Gastroesophageal sphincter (tissue), 4 donors: ENCODE measurements around the gene PRKN. TPM values are rescaled to one million over a fixed set of nuclear protein-coding genes. Genes with fewer than 3 reads are reported as not detected.

Experiments
- ATAC-seq: fragments of 150-250 bp; one replicate; pipeline ENCODE4 v1.9.1; 2016; ENCODE audit warnings: mild to moderate bottlenecking, moderate library complexity
- H3K27ac ChIP-seq, 4 donors: fragments of 200-600 bp; sonication (generic) in 3 of 4; 1 replicate in 3 of 4; 2 replicates in 1 of 4; pipeline ENCODE4 v1.5.1; 2016 to 2019
- H3K27me3 ChIP-seq: fragments of 200-600 bp; sonication (generic); one replicate; pipeline ENCODE4 v1.5.1; 2019
- H3K36me3 ChIP-seq, 2 donors: fragments of 200-600 bp; sonication (generic); one replicate each; pipeline ENCODE4 v1.5.1; 2019; ENCODE audit warnings: control low read depth in 1 of 2
- H3K4me1 ChIP-seq, 3 donors: fragments of 200-600 bp; sonication (generic); 1 replicate in 2 of 3; 2 replicates in 1 of 3; pipeline ENCODE4 v1.5.1; 2016 to 2019; ENCODE audit warnings: control low read depth in 2 of 3
- H3K4me3 ChIP-seq, 2 donors: fragments of 200-600 bp; sonication (generic); one replicate each; pipeline ENCODE4 v1.5.1; 2019; ENCODE audit warnings: mild to moderate bottlenecking in 1 of 2, moderate library complexity in 1 of 2
- H3K9me3 ChIP-seq, 3 donors: fragments of 200-600 bp; sonication (generic); one replicate each; pipeline ENCODE4 v1.5.1; 2017 to 2019; ENCODE audit warnings: control low read depth in 2 of 3
- EP300 ChIP-seq: sonication (generic); formaldehyde crosslinking; IDR thresholded peaks from one replicate; pipeline ENCODE4 v1.6.1; 2017; ENCODE audit warnings: antibody characterized with exemption, mild to moderate bottlenecking
- POLR2A ChIP-seq, 2 donors: fragments of 450-650 bp; IDR thresholded peaks; one replicate each; pipeline ENCODE4 v1.6.1; 2017; ENCODE audit warnings: antibody characterized with exemption in 2 of 2, mild to moderate bottlenecking in 2 of 2, moderate library complexity in 1 of 2
- POLR2AphosphoS5 ChIP-seq: sonication (generic); formaldehyde crosslinking; IDR thresholded peaks from one replicate; pipeline ENCODE4 v1.6.1; 2017; ENCODE audit warnings: antibody characterized with exemption
- WGBS, 2 donors: methylation state at CpG; one replicate each; pipeline ENCODE4 v1.1.5; 2018; ENCODE audit warnings: low coverage in 1 of 2; 5-methylcytosine and 5-hydroxymethylcytosine counted together
- total RNA-seq, 4 donors: library from RNA; depleted of rRNA; stranded (reverse); fragments of >200 nt; gene quantifications; one replicate each; pipeline ENCODE4 v1.1.0, GENCODE V29; 2016
- TF ChIP-seq, protein P1 (sequence below), 4 experiments: fragments of 200-600 bp in 2 of 4; fragments of 450-650 bp in 2 of 4; sonication (generic) in 1 of 4; IDR thresholded peaks; one replicate each; pipeline ENCODE4 v1.5.1; 2017 to 2019; ENCODE audit warnings: antibody characterized with exemption in 4 of 4, mild to moderate bottlenecking in 2 of 4, moderate library complexity in 2 of 4

The PRKN gene
- total RNA-seq, 4 donors from 2014 or later: 8.4 to 58.6 (median 25.8) TPM

DNA sequence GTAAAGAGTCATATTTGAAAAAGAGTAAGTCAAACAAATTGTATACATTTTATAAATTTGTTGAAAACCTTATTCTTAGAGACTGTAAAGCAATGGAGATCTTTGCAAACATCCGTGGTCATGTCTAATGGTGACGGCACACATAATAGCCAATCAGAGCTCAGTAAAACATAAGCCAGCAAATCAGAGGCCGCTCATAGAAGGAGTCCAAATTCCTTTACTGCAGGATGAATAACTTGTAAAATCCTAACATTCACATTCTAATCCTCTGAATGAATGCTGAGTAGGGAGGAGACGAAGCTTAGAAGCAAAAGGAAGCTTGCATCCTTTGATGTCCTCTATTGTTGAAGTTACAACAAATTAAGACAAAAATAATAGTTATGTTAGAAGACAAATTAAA lies 401.7 kb downstream of the PRKN start:
- no peaks in the 10 kb centered on the region for H3K4me1 ChIP-seq
- no peak overlapping the region for H3K4me3 ChIP-seq
- no peak overlapping the region for H3K27ac ChIP-seq
- no peaks in the 10 kb centered on the region for H3K36me3 ChIP-seq
- TF ChIP-seq, protein P1, sequence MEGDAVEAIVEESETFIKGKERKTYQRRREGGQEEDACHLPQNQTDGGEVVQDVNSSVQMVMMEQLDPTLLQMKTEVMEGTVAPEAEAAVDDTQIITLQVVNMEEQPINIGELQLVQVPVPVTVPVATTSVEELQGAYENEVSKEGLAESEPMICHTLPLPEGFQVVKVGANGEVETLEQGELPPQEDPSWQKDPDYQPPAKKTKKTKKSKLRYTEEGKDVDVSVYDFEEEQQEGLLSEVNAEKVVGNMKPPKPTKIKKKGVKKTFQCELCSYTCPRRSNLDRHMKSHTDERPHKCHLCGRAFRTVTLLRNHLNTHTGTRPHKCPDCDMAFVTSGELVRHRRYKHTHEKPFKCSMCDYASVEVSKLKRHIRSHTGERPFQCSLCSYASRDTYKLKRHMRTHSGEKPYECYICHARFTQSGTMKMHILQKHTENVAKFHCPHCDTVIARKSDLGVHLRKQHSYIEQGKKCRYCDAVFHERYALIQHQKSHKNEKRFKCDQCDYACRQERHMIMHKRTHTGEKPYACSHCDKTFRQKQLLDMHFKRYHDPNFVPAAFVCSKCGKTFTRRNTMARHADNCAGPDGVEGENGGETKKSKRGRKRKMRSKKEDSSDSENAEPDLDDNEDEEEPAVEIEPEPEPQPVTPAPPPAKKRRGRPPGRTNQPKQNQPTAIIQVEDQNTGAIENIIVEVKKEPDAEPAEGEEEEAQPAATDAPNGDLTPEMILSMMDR (IDR thresholded peaks at IDR 0.05): no peak
- no peak for ATAC-seq
- H3K27me3 ChIP-seq: no peaks in the 10 kb centered on the region
- 70 to 77% methylated on average over 4 of the region's 4 CpGs for WGBS, 2 donors
- H3K9me3 ChIP-seq: peaks cover 0 to 6% (median 0%) of the 10 kb centered on the region in 3 donors

DNA sequence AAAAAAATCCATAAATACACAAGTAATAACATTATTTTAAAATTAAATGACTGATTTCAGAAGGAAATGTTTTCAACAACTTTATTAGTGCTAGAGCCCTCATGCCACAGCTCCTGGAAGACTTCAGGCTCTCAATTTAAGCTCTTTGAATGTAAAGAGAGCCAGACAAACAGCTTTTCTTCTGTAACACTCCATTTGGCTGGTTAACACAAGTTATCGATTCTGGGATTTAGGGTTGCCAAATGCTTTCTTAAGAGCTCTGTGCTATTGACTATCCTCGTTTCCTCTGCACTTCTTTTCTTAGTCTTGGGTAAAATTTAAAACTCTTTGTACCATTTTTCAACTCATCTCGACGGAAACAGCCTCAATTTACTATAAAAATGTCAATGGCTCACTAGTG lies 402.5 kb downstream of the PRKN start:
- no peak for ATAC-seq
- Histone ChIP-seq H3K27ac (no peak overlapping the region), H3K36me3 (no peaks in the 10 kb centered on the region), H3K27me3 (no peaks in the 10 kb centered on the region), H3K4me3 (no peak overlapping the region), H3K9me3 (peaks cover 0 to 6% (median 0%) of the 10 kb centered on the region in 3 donors), H3K4me1 (no peaks in the 10 kb centered on the region)
- TF ChIP-seq, protein P1 (IDR thresholded peaks at IDR 0.05): no peak
- TF ChIP-seq EP300 (no peak), POLR2A (IDR thresholded peaks at IDR 0.05) (no peak), POLR2AphosphoS5 (no peak)
- 81 to 86% methylated on average over 4 of the region's 4 CpGs for WGBS, 2 donors

DNA sequence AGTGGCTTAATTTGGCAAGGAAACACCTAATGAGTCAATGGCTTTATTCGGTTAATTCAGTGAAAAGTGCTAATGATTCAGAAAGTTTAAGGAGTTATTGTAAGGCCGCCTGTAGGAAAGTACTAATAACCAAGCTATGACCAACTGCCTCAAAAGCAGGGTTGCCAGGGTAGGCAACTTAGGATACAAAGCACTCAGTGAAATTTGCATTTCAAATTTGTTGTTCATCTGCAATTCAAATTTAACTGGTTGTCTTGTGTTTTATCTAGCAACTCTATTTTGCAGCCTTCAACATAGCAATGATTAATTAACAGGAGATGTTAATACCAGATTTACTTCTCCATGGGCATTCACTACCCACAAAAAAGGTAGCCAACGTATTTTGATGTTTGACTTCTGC lies 412.3 kb downstream of the PRKN start:
- WGBS, 2 donors: 89 to 97% methylated on average over 3 of the region's 3 CpGs
- Histone ChIP-seq H3K36me3 (no peaks in the 10 kb centered on the region), H3K27me3 (no peaks in the 10 kb centered on the region), H3K9me3 (no peaks in the 10 kb centered on the region), H3K4me1 (no peaks in the 10 kb centered on the region), H3K4me3 (no peak overlapping the region), H3K27ac (no peak overlapping the region)
- ATAC-seq: no peak
- no peak for TF ChIP-seq EP300
- no peak for TF ChIP-seq POLR2AphosphoS5
- TF ChIP-seq, protein P1 (IDR thresholded peaks at IDR 0.05): no peak
- no peak for TF ChIP-seq POLR2A (IDR thresholded peaks at IDR 0.05)

DNA sequence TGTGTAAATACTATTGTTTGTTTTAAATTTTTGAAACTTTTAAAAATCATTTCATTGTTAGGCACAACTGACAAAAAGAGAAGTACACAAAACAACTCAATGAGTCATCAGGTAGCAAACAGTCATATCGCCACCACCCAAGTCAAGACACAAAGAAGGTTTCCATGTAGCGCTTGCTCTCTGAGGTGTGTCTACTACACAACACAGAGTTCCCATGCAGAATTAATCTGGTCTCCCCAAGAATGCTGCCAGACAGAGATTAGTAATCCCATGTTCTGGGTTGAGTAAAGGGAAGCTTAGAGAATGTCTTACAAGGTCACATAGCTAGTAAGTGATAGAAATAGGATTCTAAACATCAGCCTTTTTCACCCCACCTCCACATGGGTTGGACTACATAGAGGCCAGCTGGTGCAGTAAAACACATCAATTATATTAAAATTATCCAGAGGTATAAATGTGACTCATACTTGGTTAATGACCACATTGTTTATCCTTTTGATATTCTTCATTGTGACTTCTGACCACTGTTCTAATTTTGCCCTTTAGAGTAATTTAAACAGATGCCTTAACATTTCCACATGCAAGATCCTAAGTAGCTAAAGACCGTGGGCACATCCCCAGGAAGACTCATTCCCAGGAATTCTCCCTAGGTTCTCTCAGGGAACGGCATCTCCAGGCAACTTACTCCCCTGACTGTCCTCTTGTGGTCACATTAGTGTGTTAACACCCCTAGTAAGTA lies 413.5 kb downstream of the PRKN start:
- H3K4me1 ChIP-seq: no peaks in the 10 kb centered on the region
- no peak for ATAC-seq
- no peaks in the 10 kb centered on the region for H3K9me3 ChIP-seq
- no peaks in the 10 kb centered on the region for H3K27me3 ChIP-seq
- H3K36me3 ChIP-seq: no peaks in the 10 kb centered on the region
- H3K4me3 ChIP-seq: no peak overlapping the region
- H3K27ac ChIP-seq: no peak overlapping the region
- no peak for TF ChIP-seq POLR2A (IDR thresholded peaks at IDR 0.05)
- TF ChIP-seq, protein P1 (IDR thresholded peaks at IDR 0.05): no peak
- TF ChIP-seq POLR2AphosphoS5: no peak
- TF ChIP-seq EP300: no peak
- WGBS, 2 donors: 65 to 66% methylated on average over 4 of the region's 4 CpGs

DNA sequence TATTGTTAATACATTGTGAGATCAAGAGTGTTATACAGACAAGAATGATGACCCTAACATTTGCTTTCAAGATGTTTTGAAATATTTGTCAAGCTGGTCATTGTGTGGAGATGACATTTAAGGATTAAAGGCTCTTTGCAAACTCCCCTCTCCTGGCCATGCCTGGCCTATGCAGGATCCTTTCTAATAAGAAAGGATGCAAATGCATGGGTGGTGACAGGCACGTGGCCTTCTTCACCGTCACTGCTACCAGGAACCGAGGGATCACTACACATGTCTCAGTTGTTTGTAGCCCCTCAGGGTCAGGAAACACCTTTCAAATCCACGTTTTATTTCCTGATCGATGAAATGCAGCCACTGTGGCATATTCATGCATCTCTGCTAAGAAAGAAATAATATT lies 419.7 kb downstream of the PRKN start:
- Histone ChIP-seq H3K4me3 (no peak overlapping the region), H3K4me1 (no peaks in the 10 kb centered on the region), H3K27me3 (no peaks in the 10 kb centered on the region), H3K9me3 (no peaks in the 10 kb centered on the region), H3K36me3 (no peaks in the 10 kb centered on the region), H3K27ac (no peak overlapping the region)
- TF ChIP-seq POLR2AphosphoS5: no peak
- TF ChIP-seq, protein P1 (IDR thresholded peaks at IDR 0.05): no peak
- TF ChIP-seq POLR2A (IDR thresholded peaks at IDR 0.05): no peak
- TF ChIP-seq EP300: no peak
- ATAC-seq: no peak
- 40 to 63% methylated on average over 1 to 4 of the region's 5 CpGs for WGBS, 2 donors
